Non-pigmented ciliary epithelial cell (primary cell): ENCODE data around the gene DCLK1.

Source experiments
- DNase-seq: peaks from one replicate; pipeline ENCODE4 v3.0.0-alpha.2; 2010; ENCODE audit warnings: low read depth

DCLK1 gene

GRCh38 chr13:35940734-35941133 lies 190.4 kb downstream of the DCLK1 start:
- no peak for DNase-seq

GRCh38 chr13:35936246-35936978 lies 194.8 kb downstream of the DCLK1 start:
- DNase-seq = no peak

GRCh38 chr13:35930665-35931631 lies 200.2 kb downstream of the DCLK1 start:
- no peak for DNase-seq

GRCh38 chr13:35927567-35928021 lies 203.6 kb downstream of the DCLK1 start:
- peak; percentile 81 for DNase-seq

- no peak for DNase-seq
Observed at GRCh38 chr13:35926859-35927530, 204.2 kb downstream of the DCLK1 start.

- DNase-seq = no peak
Observed at GRCh38 chr13:35925669-35926068, 205.5 kb downstream of the DCLK1 start.

GRCh38 chr13:35923347-35923746 lies 207.8 kb downstream of the DCLK1 start:
- DNase-seq = peak; percentile 34

- no peak for DNase-seq
Observed at GRCh38 chr13:35920816-35921215, 210.4 kb downstream of the DCLK1 start.

GRCh38 chr13:35917942-35918645 lies 213.1 kb downstream of the DCLK1 start:
- no peak for DNase-seq

- no peak for DNase-seq
Observed at GRCh38 chr13:35917252-35917941, 213.8 kb downstream of the DCLK1 start.

GRCh38 chr13:35916146-35916545 lies 215.0 kb downstream of the DCLK1 start:
- no peak for DNase-seq

- DNase-seq = no peak
Observed at GRCh38 chr13:35914662-35915061, 216.5 kb downstream of the DCLK1 start.

- DNase-seq = no peak
Observed at GRCh38 chr13:35912841-35913240, 218.3 kb downstream of the DCLK1 start.

- no peak for DNase-seq
Observed at GRCh38 chr13:35909837-35910540, 221.2 kb downstream of the DCLK1 start.

GRCh38 chr13:35909091-35909490 lies 222.1 kb downstream of the DCLK1 start:
- no peak for DNase-seq

GRCh38 chr13:35908226-35908625 lies 223.0 kb downstream of the DCLK1 start:
- no peak for DNase-seq

- DNase-seq = no peak
Observed at GRCh38 chr13:35906636-35907035, 224.5 kb downstream of the DCLK1 start.

GRCh38 chr13:35903075-35903474 lies 228.1 kb downstream of the DCLK1 start:
- no peak for DNase-seq

GRCh38 chr13:35898041-35898440 lies 233.1 kb downstream of the DCLK1 start:
- DNase-seq = no peak

GRCh38 chr13:35894636-35895035 lies 236.5 kb downstream of the DCLK1 start:
- no peak for DNase-seq
